Gastrocnemius medialis (tissue), 4 donors: ENCODE results near the gene TMEM253. TPM values are rescaled to one million over a fixed set of nuclear protein-coding genes. Genes with fewer than 3 reads are reported as not detected.

ENCODE experiments used
- ATAC-seq, 2 donors: fragments of 150-250 bp; one replicate each; pipeline ENCODE4 v1.9.1; 2016
- DNase-seq, 2 donors: peaks; one replicate each; pipeline ENCODE4 v3.0.0-alpha.2; 2019
- H3K27ac ChIP-seq, 4 donors: fragments of 200-600 bp; sonication (generic); 1 replicate in 1 of 4; 2 replicates in 3 of 4; pipeline ENCODE4 v1.5.1; 2016 to 2018; ENCODE audit warnings: mild to moderate bottlenecking in 2 of 4, moderate library complexity in 1 of 4
- H3K27me3 ChIP-seq, 3 donors: fragments of 200-600 bp; sonication (generic) in 2 of 3; 1 replicate in 1 of 3; 2 replicates in 2 of 3; pipeline versions ENCODE4 v1.5.1 to v1.6.0; 2016 to 2019; ENCODE audit warnings: mild to moderate bottlenecking in 1 of 3, moderate library complexity in 1 of 3
- H3K36me3 ChIP-seq, 2 donors: fragments of 200-600 bp; sonication (generic) in 1 of 2; one replicate each; pipeline ENCODE4 v1.5.1; 2017 to 2018
- H3K4me1 ChIP-seq, 2 donors: fragments of 200-600 bp; sonication (generic) in 1 of 2; one replicate each; pipeline ENCODE4 v1.5.1; 2016 to 2017; ENCODE audit warnings: mild to moderate bottlenecking in 2 of 2
- H3K4me3 ChIP-seq, 4 donors: fragments of 200-600 bp; sonication (generic) in 3 of 4; 1 replicate in 1 of 4; 2 replicates in 3 of 4; pipeline ENCODE4 v1.5.1; 2016 to 2019; ENCODE audit warnings: mild to moderate bottlenecking in 2 of 4
- H3K9me3 ChIP-seq, 3 donors: fragments of 200-600 bp; sonication (generic) in 2 of 3; 1 replicate in 1 of 3; 2 replicates in 2 of 3; pipeline ENCODE4 v1.5.1; 2016 to 2019
- POLR2A ChIP-seq, 2 donors: fragments of 450-650 bp; IDR thresholded peaks; one replicate each; pipeline ENCODE4 v1.6.1; 2017; ENCODE audit warnings: antibody characterized with exemption in 2 of 2, mild to moderate bottlenecking in 2 of 2, moderate library complexity in 2 of 2
- in situ Hi-C, 4 donors: fragments of 200-750 bp; cut with MboI; loops; one replicate each; pipeline versions ENCODE4 v1.15.0 to v1.8.0; 2017; ENCODE audit warnings: low sequenced_read_pairs in 4 of 4
- intact Hi-C: fragments of 100-400 bp; cut with DNase I; formaldehyde crosslinking; loops from one replicate; pipeline ENCODE4 v1.15.1; 2023; ENCODE audit warnings: low total_unique reads
- total RNA-seq, 4 donors: library from RNA; depleted of rRNA; stranded (reverse); fragments of >200 nt; gene quantifications; one replicate each; pipeline versions ENCODE4 v1.1.0 to v1.2.3, GENCODE V29; 2016
- TF ChIP-seq, protein P1 (sequence below), 5 experiments: fragments of 450-650 bp in 3 of 5; fragments of 200-600 bp in 2 of 5; sonication (generic) in 2 of 5; IDR thresholded peaks in 4 of 5; conservative IDR thresholded peaks in 1 of 5; 1 replicate in 4 of 5; 2 replicates in 1 of 5; pipeline ENCODE4 v1.5.1; 2016 to 2019; ENCODE audit warnings: antibody characterized with exemption in 5 of 5, mild to moderate bottlenecking in 3 of 5, moderate library complexity in 3 of 5

The TMEM253 gene
- total RNA-seq, 4 donors from 2014 or later: 0.19 to 0.35 TPM; not detected in 2

DNA sequence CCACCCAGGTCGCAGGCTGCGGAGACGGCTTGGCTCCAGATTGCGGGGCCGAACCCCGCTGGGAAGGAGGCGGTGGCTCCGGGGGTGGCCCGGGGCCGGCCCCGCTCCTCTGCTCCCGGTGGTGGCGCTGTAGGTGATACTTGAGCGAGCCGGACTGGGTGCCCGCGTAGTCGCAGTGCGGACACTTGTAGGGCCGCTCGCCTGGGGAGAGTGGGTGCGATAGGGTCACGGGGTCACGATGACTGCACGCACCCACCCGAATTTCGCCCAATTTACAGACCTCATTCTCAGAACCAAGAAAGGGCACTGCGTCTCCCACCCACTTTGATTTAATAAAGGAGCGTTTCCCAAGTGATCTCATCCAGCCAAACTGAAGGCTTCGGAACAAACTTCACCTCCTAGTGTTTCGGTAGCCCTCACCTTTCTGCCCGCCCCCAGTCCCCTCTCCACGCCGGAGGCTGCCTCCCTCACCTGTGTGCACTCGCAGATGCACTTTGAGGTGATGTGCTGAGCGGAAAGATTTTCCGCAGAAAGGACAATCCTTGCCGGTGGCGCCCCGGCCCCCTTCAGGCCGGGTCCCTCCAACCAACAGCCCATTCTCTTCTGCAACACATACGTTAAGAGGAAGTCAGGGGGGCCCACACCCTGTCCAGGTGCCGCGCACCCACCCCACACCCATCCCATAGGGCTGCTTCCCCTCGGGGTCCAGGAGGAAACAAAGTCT lies 9.8 kb upstream of the TMEM253 start:
- DNase-seq (no peak), ATAC-seq (no peak)
- intact Hi-C loops (no loop called here), in situ Hi-C loops (loop anchor here in 2 of 4 donors (10.0 kb wide), 1 partner anchor 76 kb away; no protein-coding TSS in a partner anchor)
- TF ChIP-seq POLR2A (IDR thresholded peaks at IDR 0.05): no peak
- TF ChIP-seq, protein P1, sequence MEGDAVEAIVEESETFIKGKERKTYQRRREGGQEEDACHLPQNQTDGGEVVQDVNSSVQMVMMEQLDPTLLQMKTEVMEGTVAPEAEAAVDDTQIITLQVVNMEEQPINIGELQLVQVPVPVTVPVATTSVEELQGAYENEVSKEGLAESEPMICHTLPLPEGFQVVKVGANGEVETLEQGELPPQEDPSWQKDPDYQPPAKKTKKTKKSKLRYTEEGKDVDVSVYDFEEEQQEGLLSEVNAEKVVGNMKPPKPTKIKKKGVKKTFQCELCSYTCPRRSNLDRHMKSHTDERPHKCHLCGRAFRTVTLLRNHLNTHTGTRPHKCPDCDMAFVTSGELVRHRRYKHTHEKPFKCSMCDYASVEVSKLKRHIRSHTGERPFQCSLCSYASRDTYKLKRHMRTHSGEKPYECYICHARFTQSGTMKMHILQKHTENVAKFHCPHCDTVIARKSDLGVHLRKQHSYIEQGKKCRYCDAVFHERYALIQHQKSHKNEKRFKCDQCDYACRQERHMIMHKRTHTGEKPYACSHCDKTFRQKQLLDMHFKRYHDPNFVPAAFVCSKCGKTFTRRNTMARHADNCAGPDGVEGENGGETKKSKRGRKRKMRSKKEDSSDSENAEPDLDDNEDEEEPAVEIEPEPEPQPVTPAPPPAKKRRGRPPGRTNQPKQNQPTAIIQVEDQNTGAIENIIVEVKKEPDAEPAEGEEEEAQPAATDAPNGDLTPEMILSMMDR (IDR thresholded peaks at IDR 0.05 in 4 of 5, conservative IDR thresholded peaks at IDR 0.05 in 1 of 5): no peak
- peaks cover 0 to under 1% of the 10 kb centered on the region in 2 donors for H3K4me1 ChIP-seq
- H3K36me3 ChIP-seq: peaks cover 0 to 39% of the 10 kb centered on the region in 2 donors
- no peak overlapping the region for H3K4me3 ChIP-seq
- H3K27ac ChIP-seq: no peak overlapping the region
- no peaks in the 10 kb centered on the region for H3K27me3 ChIP-seq
- no peaks in the 10 kb centered on the region for H3K9me3 ChIP-seq

DNA sequence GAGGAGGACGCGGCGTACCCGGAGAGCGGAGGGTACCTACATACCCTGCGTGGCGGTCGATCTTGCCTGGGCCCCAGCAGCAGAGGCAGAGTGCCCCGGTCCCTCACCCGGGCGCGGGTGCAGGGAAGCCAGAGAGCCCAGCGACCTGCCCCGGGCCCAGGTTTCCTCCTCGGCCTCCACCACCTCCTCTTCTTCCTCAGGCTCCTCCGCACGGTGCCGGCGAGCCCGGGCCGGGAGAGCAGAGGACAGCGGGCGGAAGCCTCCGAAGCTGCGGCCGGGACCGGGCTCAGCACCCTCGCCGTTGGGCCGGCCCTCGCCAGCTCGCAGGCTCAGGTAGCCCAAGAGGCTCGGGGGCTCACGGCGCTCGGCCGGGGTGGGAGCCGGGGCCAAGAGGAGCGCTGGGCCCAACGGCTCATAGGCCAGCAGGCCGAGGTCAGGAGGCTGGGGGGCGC lies 9.0 kb upstream of the TMEM253 start:
- intact Hi-C loops (loop anchor here (1.0 kb wide), 3 partner anchors 12 to 78 kb away; no protein-coding TSS in a partner anchor), in situ Hi-C loops (loop anchor here in 2 of 4 donors (10.0 kb wide), 1 partner anchor 77 kb away; no protein-coding TSS in a partner anchor)
- DNase-seq: no peak
- H3K36me3 ChIP-seq: peaks cover 0 to 35% of the 10 kb centered on the region in 2 donors
- H3K4me1 ChIP-seq: peaks cover 0 to 8% of the 10 kb centered on the region in 2 donors
- H3K27me3 ChIP-seq: no peaks in the 10 kb centered on the region
- no peak overlapping the region for H3K4me3 ChIP-seq
- H3K9me3 ChIP-seq: no peaks in the 10 kb centered on the region
- ATAC-seq: no peak
- TF ChIP-seq POLR2A (IDR thresholded peaks at IDR 0.05): no peak
- TF ChIP-seq, protein P1 (IDR thresholded peaks at IDR 0.05 in 4 of 5, conservative IDR thresholded peaks at IDR 0.05 in 1 of 5): no peak
- H3K27ac ChIP-seq: peak overlapping the region in 2 of 4 donors; percentile 33 to 63

DNA sequence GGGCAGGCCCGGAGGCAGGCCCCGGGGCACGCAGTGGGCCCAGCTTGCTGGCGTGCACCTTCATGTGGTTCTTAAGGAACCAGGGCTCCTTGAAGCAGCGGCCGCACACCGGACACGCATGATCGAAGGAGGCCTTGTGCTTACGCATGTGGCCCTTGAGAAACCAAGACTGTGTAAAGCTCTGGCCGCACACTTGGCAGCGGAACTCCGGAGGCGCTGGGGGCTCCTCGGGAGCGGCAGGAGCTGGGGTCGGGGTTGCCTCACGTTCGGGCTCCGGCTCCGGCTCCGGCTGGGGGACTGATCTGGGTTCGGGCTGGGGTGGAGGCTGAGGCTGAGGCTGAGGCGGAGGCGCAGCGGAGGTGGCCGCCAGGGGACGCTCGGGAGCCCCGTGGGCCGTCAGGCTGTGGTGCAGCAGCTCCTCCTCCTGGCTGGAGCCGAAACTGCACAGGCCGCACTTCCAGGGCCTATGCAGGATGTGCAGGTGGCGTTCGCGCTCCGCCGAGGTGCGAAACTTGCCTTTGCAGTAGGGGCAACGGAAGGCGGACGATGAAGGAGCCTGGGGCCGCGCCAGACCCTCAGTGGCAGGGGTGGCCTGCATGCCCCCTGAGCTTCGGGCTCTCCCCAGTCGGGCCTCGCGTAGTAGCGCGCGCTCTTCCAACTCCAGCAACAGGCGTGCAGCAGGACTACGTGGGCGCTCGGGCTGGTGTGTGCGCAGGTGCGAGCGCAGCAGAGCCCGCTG lies 8.4 kb upstream of the TMEM253 start:
- TF ChIP-seq, protein P1 (IDR thresholded peaks at IDR 0.05 in 4 of 5, conservative IDR thresholded peaks at IDR 0.05 in 1 of 5): peak; percentile 100
- TF ChIP-seq POLR2A (IDR thresholded peaks at IDR 0.05): no peak
- intact Hi-C loops: loop anchor here (1.0 kb wide), 3 partner anchors 12 to 78 kb away; no protein-coding TSS in a partner anchor
- DNase-seq (peak; percentile 64 to 74), ATAC-seq (peak; percentile 70 to 84)
- H3K4me3 ChIP-seq: no peak overlapping the region
- no peaks in the 10 kb centered on the region for H3K27me3 ChIP-seq
- no peaks in the 10 kb centered on the region for H3K9me3 ChIP-seq
- in situ Hi-C loops: loop anchor here in 2 of 4 donors (10.0 kb wide), 1 partner anchor 78 kb away; no protein-coding TSS in a partner anchor
- peak overlapping the region in 2 of 4 donors; percentile 33 to 63 for H3K27ac ChIP-seq
- peaks cover 3 to 14% of the 10 kb centered on the region in 2 donors for H3K4me1 ChIP-seq
- H3K36me3 ChIP-seq: peaks cover 0 to 35% of the 10 kb centered on the region in 2 donors

DNA sequence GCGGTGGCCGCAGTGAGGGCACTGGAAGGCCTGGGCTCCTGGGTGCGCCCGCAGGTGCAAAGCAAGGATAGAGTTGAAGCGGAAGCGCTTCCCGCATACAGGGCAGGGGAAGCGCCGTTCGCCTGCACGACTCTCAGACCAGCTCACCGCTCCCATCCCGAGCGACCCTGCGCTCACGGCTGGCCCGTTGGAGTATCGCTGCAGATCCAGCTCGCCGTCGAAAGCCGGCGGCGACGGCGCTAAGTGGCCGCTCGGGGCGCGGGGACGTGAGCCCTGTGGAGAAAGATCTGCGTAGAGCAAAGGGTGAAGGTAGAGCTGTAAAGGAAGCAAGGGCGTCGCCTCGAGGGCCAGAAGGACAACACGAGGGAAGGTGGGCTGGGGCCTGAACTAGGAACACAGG lies 7.8 kb upstream of the TMEM253 start:
- DNase-seq (no peak), ATAC-seq (no peak)
- peaks cover 6 to 15% of the 10 kb centered on the region in 2 donors for H3K4me1 ChIP-seq
- no peak overlapping the region for H3K4me3 ChIP-seq
- intact Hi-C loops: no loop called here
- in situ Hi-C loops: loop anchor here in 2 of 4 donors (10.0 kb wide), 1 partner anchor 78 kb away; no protein-coding TSS in a partner anchor
- TF ChIP-seq POLR2A (IDR thresholded peaks at IDR 0.05): no peak
- TF ChIP-seq, protein P1 (IDR thresholded peaks at IDR 0.05 in 4 of 5, conservative IDR thresholded peaks at IDR 0.05 in 1 of 5): no peak
- H3K9me3 ChIP-seq: no peaks in the 10 kb centered on the region
- no peak overlapping the region for H3K27ac ChIP-seq
- no peaks in the 10 kb centered on the region for H3K27me3 ChIP-seq
- peaks cover 0 to 35% of the 10 kb centered on the region in 2 donors for H3K36me3 ChIP-seq
